NCI-H146 (cell line): ENCODE results near the gene OGFOD2.

Source experiments
- DNase-seq: peaks from one replicate; lab custom pipeline; 2025; lab: John Stamatoyannopoulos, UW

Gene OGFOD2

GRCh38 chr12:122951979-122952892 is 22.8 kb upstream of the OGFOD2 start:
- DNase-seq, result peak; percentile 66

GRCh38 chr12:122955156-122955555 is 19.9 kb upstream of the OGFOD2 start:
- no peak for DNase-seq

- no peak for DNase-seq
Measured at GRCh38 chr12:122956035-122956434, 19.0 kb upstream of the OGFOD2 start.

GRCh38 chr12:122958198-122958888 is 16.7 kb upstream of the OGFOD2 start:
- no peak for DNase-seq

- DNase-seq, result no peak
Measured at GRCh38 chr12:122959566-122960192, 15.4 kb upstream of the OGFOD2 start.

- no peak for DNase-seq
Measured at GRCh38 chr12:122960193-122960569, 14.9 kb upstream of the OGFOD2 start.

- no peak for DNase-seq
Measured at GRCh38 chr12:122961531-122962329, 13.3 kb upstream of the OGFOD2 start.

- DNase-seq, result no peak
Measured at GRCh38 chr12:122963941-122964265, 11.1 kb upstream of the OGFOD2 start.

GRCh38 chr12:122964439-122965257 is 10.4 kb upstream of the OGFOD2 start:
- no peak for DNase-seq

- no peak for DNase-seq
Measured at GRCh38 chr12:122965321-122965751, 9.7 kb upstream of the OGFOD2 start.

GRCh38 chr12:122965851-122966742 is 8.9 kb upstream of the OGFOD2 start, which contains the start of gene ABCB9:
Gene ABCB9 (minus strand): TSS chr12:122966463. CDS start chr12:122960235, 6,228 bp downstream.
- DNase-seq, result peak; percentile 99

GRCh38 chr12:122966743-122967550 is 8.1 kb upstream of the OGFOD2 start:
- no peak for DNase-seq

- DNase-seq, result no peak
Measured at GRCh38 chr12:122968104-122968503, 6.9 kb upstream of the OGFOD2 start.

GRCh38 chr12:122969676-122970075 is 5.4 kb upstream of the OGFOD2 start:
- DNase-seq, result no peak

GRCh38 chr12:122974274-122974891 is 661 bp upstream of the OGFOD2 start:
- peak; percentile 97 for DNase-seq

GRCh38 chr12:122975790-122976647 is 975 bp downstream of the OGFOD2 start:
- no peak for DNase-seq

- no peak for DNase-seq
Measured at GRCh38 chr12:122976648-122976975, 1.6 kb downstream of the OGFOD2 start.

GRCh38 chr12:122977153-122977552 is 2.1 kb downstream of the OGFOD2 start:
- no peak for DNase-seq
